ENCODE results near the gene SDHA.

GRCh38 chr5:181160-181559, 37.0 kb upstream of the SDHA start:
- TF ChIP-seq CTCF (IDR thresholded peaks at IDR 0.05) = no peak
- TF ChIP-seq POLR2A (IDR thresholded peaks at IDR 0.05; ENCODE audit: low read depth) = no peak
- TF ChIP-seq POLR2AphosphoS5 (IDR thresholded peaks at IDR 0.05) = no peak
- TF ChIP-seq EP300 (IDR thresholded peaks at IDR 0.05) = no peak

Data from esophagus muscularis mucosa (tissue), 4 donors.